SK-N-SH treated with all-trans-retinoic acid at 6 μM for 48 hours (cell line): ENCODE results near the gene ST6GAL1.

Source experiments
- BACH2 ChIP-seq: fragments of 250-450 bp; sonication (Bioruptor Pico); IDR thresholded peaks from 2 replicates; pipeline ENCODE4 v1.9.0; 2021; ENCODE audit warnings: mild to moderate bottlenecking, borderline replicate concordance
- ISL1 ChIP-seq: fragments of 250-450 bp; sonication (Bioruptor Pico); IDR thresholded peaks from 2 replicates; pipeline ENCODE4 v2.1.2; 2022; ENCODE audit warnings: mild to moderate bottlenecking, moderate library complexity
- PPARA ChIP-seq: fragments of 250-450 bp; sonication (Bioruptor Pico); IDR thresholded peaks from 2 replicates; pipeline ENCODE4 v1.5.0; 2020; ENCODE audit warnings: mild to moderate bottlenecking, borderline replicate concordance
- RARB ChIP-seq: fragments of 250-450 bp; sonication (Bioruptor Pico); IDR thresholded peaks from 2 replicates; pipeline ENCODE4 v1.8.0; 2021; ENCODE audit warnings: mild to moderate bottlenecking, moderate library complexity
- TCF4 ChIP-seq: fragments of 250-450 bp; sonication (Bioruptor Pico); IDR thresholded peaks from 2 replicates; pipeline ENCODE4 v1.8.0; 2021; ENCODE audit warnings: mild to moderate bottlenecking, moderate library complexity, borderline replicate concordance
- ZC3H10 ChIP-seq: fragments of 250-450 bp; sonication (Bioruptor Pico); IDR thresholded peaks from 2 replicates; pipeline ENCODE4 v1.5.1; 2021; ENCODE audit warnings: mild to moderate bottlenecking, moderate library complexity
- ZFP3 ChIP-seq: fragments of 250-450 bp; sonication (Bioruptor Pico); IDR thresholded peaks from 2 replicates; pipeline ENCODE4 v1.5.0; 2020; ENCODE audit warnings: mild to moderate bottlenecking, moderate library complexity
- ZFP30 ChIP-seq: fragments of 450-650 bp; formaldehyde crosslinking; IDR thresholded peaks from 2 replicates; pipeline ENCODE4 v1.5.0; 2022; ENCODE audit warnings: mild to moderate bottlenecking, moderate library complexity
- ZNF70 ChIP-seq: fragments of 450-650 bp; formaldehyde crosslinking; IDR thresholded peaks from 2 replicates; pipeline ENCODE4 v1.5.0; 2020; ENCODE audit warnings: mild to moderate bottlenecking, moderate library complexity
- TF ChIP-seq, protein P1 (sequence below): fragments of 250-450 bp; sonication (Bioruptor Pico); IDR thresholded peaks from 2 replicates; pipeline ENCODE4 v1.8.0; 2021; ENCODE audit warnings: low read depth, mild to moderate bottlenecking, moderate library complexity, borderline replicate concordance
- TF ChIP-seq, protein P2 (sequence below): fragments of 250-450 bp; sonication (Bioruptor Pico); IDR thresholded peaks from 2 replicates; pipeline ENCODE4 v1.8.0; 2020; ENCODE audit warnings: mild to moderate bottlenecking, moderate library complexity, borderline replicate concordance
- TF ChIP-seq, protein P3 (sequence below): fragments of 250-450 bp; sonication (Bioruptor Pico); IDR thresholded peaks from 2 replicates; pipeline ENCODE4 v1.5.1; 2021; ENCODE audit warnings: mild to moderate bottlenecking, moderate library complexity
- TF ChIP-seq, protein P4 (sequence below): fragments of 250-450 bp; sonication (Bioruptor Pico); IDR thresholded peaks from 2 replicates; pipeline ENCODE4 v1.5.1; 2020; ENCODE audit warnings: low read depth, mild to moderate bottlenecking, moderate library complexity
- TF ChIP-seq, protein P5 (sequence below): fragments of 250-450 bp; sonication (Bioruptor Pico); IDR thresholded peaks from 2 replicates; pipeline ENCODE4 v1.5.0; 2020; ENCODE audit warnings: mild to moderate bottlenecking, moderate library complexity

DNA sequence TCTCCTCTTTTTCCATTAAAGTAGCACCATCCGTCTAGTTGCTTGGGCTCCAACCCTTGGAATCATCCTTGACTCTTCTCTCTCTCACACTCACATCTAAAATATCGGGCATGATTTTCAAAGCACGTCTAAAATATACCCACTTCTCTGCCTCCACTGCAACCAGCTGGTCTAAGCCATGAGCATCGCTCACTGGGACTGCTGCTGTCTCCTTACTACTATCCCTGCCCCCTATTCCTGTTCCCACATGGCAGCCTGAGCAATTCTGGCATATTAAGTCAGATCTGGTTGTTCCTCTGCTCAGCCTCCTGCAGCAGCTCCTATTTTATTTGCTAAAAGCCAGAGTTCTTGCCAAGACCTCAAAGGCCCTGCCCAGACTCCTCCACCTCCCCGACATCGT is 53.7 kb downstream of the ST6GAL1 start:
- TF ChIP-seq, protein P1, sequence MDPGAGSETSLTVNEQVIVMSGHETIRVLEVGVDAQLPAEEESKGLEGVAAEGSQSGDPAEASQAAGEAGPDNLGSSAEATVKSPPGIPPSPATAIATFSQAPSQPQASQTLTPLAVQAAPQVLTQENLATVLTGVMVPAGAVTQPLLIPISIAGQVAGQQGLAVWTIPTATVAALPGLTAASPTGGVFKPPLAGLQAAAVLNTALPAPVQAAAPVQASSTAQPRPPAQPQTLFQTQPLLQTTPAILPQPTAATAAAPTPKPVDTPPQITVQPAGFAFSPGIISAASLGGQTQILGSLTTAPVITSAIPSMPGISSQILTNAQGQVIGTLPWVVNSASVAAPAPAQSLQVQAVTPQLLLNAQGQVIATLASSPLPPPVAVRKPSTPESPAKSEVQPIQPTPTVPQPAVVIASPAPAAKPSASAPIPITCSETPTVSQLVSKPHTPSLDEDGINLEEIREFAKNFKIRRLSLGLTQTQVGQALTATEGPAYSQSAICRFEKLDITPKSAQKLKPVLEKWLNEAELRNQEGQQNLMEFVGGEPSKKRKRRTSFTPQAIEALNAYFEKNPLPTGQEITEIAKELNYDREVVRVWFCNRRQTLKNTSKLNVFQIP (CRISPR knock-in tag), result no peak
- TF ChIP-seq RARB (CRISPR knock-in tag), result no peak
- TF ChIP-seq, protein P2, sequence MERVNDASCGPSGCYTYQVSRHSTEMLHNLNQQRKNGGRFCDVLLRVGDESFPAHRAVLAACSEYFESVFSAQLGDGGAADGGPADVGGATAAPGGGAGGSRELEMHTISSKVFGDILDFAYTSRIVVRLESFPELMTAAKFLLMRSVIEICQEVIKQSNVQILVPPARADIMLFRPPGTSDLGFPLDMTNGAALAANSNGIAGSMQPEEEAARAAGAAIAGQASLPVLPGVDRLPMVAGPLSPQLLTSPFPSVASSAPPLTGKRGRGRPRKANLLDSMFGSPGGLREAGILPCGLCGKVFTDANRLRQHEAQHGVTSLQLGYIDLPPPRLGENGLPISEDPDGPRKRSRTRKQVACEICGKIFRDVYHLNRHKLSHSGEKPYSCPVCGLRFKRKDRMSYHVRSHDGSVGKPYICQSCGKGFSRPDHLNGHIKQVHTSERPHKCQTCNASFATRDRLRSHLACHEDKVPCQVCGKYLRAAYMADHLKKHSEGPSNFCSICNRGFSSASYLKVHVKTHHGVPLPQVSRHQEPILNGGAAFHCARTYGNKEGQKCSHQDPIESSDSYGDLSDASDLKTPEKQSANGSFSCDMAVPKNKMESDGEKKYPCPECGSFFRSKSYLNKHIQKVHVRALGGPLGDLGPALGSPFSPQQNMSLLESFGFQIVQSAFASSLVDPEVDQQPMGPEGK (CRISPR knock-in tag), result no peak
- TF ChIP-seq PPARA (CRISPR knock-in tag), result no peak
- TF ChIP-seq ISL1, result no peak
- TF ChIP-seq, protein P3, sequence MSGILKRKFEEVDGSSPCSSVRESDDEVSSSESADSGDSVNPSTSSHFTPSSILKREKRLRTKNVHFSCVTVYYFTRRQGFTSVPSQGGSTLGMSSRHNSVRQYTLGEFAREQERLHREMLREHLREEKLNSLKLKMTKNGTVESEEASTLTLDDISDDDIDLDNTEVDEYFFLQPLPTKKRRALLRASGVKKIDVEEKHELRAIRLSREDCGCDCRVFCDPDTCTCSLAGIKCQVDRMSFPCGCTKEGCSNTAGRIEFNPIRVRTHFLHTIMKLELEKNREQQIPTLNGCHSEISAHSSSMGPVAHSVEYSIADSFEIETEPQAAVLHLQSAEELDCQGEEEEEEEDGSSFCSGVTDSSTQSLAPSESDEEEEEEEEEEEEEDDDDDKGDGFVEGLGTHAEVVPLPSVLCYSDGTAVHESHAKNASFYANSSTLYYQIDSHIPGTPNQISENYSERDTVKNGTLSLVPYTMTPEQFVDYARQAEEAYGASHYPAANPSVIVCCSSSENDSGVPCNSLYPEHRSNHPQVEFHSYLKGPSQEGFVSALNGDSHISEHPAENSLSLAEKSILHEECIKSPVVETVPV (CRISPR knock-in tag), result no peak
- no peak for TF ChIP-seq TCF4 (CRISPR knock-in tag)
- no peak for TF ChIP-seq BACH2 (CRISPR knock-in tag)
- no peak for TF ChIP-seq ZFP30
- TF ChIP-seq, protein P4, sequence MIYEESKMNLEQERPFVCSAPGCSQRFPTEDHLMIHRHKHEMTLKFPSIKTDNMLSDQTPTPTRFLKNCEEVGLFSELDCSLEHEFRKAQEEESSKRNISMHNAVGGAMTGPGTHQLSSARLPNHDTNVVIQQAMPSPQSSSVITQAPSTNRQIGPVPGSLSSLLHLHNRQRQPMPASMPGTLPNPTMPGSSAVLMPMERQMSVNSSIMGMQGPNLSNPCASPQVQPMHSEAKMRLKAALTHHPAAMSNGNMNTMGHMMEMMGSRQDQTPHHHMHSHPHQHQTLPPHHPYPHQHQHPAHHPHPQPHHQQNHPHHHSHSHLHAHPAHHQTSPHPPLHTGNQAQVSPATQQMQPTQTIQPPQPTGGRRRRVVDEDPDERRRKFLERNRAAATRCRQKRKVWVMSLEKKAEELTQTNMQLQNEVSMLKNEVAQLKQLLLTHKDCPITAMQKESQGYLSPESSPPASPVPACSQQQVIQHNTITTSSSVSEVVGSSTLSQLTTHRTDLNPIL (CRISPR knock-in tag), result no peak
- no peak for TF ChIP-seq ZFP3
- no peak for TF ChIP-seq ZNF70
- TF ChIP-seq ZC3H10 (CRISPR knock-in tag), result no peak
- TF ChIP-seq, protein P5, sequence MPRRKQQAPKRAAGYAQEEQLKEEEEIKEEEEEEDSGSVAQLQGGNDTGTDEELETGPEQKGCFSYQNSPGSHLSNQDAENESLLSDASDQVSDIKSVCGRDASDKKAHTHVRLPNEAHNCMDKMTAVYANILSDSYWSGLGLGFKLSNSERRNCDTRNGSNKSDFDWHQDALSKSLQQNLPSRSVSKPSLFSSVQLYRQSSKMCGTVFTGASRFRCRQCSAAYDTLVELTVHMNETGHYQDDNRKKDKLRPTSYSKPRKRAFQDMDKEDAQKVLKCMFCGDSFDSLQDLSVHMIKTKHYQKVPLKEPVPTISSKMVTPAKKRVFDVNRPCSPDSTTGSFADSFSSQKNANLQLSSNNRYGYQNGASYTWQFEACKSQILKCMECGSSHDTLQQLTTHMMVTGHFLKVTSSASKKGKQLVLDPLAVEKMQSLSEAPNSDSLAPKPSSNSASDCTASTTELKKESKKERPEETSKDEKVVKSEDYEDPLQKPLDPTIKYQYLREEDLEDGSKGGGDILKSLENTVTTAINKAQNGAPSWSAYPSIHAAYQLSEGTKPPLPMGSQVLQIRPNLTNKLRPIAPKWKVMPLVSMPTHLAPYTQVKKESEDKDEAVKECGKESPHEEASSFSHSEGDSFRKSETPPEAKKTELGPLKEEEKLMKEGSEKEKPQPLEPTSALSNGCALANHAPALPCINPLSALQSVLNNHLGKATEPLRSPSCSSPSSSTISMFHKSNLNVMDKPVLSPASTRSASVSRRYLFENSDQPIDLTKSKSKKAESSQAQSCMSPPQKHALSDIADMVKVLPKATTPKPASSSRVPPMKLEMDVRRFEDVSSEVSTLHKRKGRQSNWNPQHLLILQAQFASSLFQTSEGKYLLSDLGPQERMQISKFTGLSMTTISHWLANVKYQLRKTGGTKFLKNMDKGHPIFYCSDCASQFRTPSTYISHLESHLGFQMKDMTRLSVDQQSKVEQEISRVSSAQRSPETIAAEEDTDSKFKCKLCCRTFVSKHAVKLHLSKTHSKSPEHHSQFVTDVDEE (CRISPR knock-in tag), result no peak
